ENCODE results near the gene ATP4B. TPM values are rescaled to one million over a fixed set of nuclear protein-coding genes. Genes with fewer than 3 reads are reported as not detected.
"Not testable (repeated sequence)": the region's sequence is repeated elsewhere in the genome, so short reads cannot be mapped to it uniquely, and the experiment has no call there.

Gene ATP4B
- total RNA-seq, 1 donor from 2014 or later: not detected

DNA sequence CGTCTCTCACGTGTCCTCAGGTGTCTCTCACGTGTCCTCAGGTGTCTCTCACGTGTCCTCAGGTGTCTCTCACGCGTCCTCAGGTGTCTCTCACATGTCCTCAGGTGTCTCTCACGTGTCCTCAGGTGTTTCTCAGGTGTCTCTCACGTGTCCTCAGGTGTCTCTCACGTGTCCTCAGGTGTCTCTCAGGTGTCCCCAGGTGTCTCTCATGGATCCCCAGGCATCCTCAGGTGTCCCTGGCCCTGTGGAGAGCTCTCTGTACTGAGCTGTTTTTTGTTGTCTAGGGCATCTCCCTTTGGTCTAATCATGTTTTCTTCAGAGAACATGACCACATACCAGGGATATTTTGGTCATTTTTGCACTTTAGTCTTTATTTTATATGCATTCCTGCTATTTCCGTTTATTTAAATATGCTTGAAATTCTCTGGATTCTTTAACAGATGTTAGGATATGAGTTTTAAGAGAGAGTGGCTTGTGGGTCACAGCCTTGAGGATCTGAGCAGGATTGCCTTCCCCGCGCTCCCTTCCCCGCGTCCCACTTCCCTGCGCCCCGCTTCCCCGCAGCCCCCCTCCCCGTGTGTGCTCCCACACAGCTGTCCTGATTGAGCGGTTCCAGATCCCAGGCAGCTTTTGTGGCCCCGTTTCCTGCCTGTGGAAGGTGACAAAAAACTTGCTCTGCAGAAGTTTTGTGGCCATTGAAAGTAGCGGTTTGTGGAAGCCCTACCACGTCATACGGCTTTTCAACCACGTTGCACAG lies 31.9 kb downstream of the ATP4B start:
- H3K4me1 ChIP-seq (ENCODE audit: control insufficient read depth in 3 of 3, insufficient read depth in 3 of 3, low read length in 3 of 3): no peaks in the 10 kb centered on the region
- H3K9me3 ChIP-seq (ENCODE audit: control insufficient read depth in 3 of 3, low read length in 3 of 3): no peaks in the 10 kb centered on the region
- no peak overlapping the region for H3K4me3 ChIP-seq (ENCODE audit: low read length in 3 of 3)
- no peak overlapping the region for H3K9ac ChIP-seq (ENCODE audit: low read depth in 1 of 3, low read length in 3 of 3)
- H3K27ac ChIP-seq (ENCODE audit: low read depth, low read length): no peak overlapping the region
- peaks cover 6 to 15% (median 8%) of the 10 kb centered on the region in 3 donors for H3K36me3 ChIP-seq (ENCODE audit: control insufficient read depth in 3 of 3, insufficient read depth in 3 of 3, low read length in 3 of 3)
- no peaks in the 10 kb centered on the region for H3K27me3 ChIP-seq (ENCODE audit: control insufficient read depth in 3 of 3, insufficient read depth in 3 of 3, low read length in 3 of 3)

GRCh38 chr13:113624640-113625304 lies 33.2 kb downstream of the ATP4B start:
- H3K9ac ChIP-seq (ENCODE audit: low read depth in 1 of 3, low read length in 3 of 3); H3K9me3 ChIP-seq (ENCODE audit: control insufficient read depth in 3 of 3, low read length in 3 of 3); H3K4me1 ChIP-seq (ENCODE audit: control insufficient read depth in 3 of 3, insufficient read depth in 3 of 3, low read length in 3 of 3); H3K27ac ChIP-seq (ENCODE audit: low read depth, low read length); H3K27me3 ChIP-seq (ENCODE audit: control insufficient read depth in 3 of 3, insufficient read depth in 3 of 3, low read length in 3 of 3); H3K4me3 ChIP-seq (ENCODE audit: low read length in 3 of 3): not testable (repeated sequence)
- peaks cover 6 to 13% (median 8%) of the 10 kb centered on the region in 3 donors for H3K36me3 ChIP-seq (ENCODE audit: control insufficient read depth in 3 of 3, insufficient read depth in 3 of 3, low read length in 3 of 3)

- Histone ChIP-seq H3K4me1 (ENCODE audit: control insufficient read depth in 3 of 3, insufficient read depth in 3 of 3, low read length in 3 of 3) (no peaks in the 10 kb centered on the region), H3K4me3 (ENCODE audit: low read length in 3 of 3) (no peak overlapping the region), H3K9ac (ENCODE audit: low read depth in 1 of 3, low read length in 3 of 3) (no peak overlapping the region), H3K36me3 (ENCODE audit: control insufficient read depth in 3 of 3, insufficient read depth in 3 of 3, low read length in 3 of 3) (peaks cover 6 to 10% (median 8%) of the 10 kb centered on the region in 3 donors), H3K27ac (ENCODE audit: low read depth, low read length) (no peak overlapping the region), H3K9me3 (ENCODE audit: control insufficient read depth in 3 of 3, low read length in 3 of 3) (no peaks in the 10 kb centered on the region), H3K27me3 (ENCODE audit: control insufficient read depth in 3 of 3, insufficient read depth in 3 of 3, low read length in 3 of 3) (no peaks in the 10 kb centered on the region)
Measured at GRCh38 chr13:113624235-113624587, 33.8 kb downstream of the ATP4B start.

DNA sequence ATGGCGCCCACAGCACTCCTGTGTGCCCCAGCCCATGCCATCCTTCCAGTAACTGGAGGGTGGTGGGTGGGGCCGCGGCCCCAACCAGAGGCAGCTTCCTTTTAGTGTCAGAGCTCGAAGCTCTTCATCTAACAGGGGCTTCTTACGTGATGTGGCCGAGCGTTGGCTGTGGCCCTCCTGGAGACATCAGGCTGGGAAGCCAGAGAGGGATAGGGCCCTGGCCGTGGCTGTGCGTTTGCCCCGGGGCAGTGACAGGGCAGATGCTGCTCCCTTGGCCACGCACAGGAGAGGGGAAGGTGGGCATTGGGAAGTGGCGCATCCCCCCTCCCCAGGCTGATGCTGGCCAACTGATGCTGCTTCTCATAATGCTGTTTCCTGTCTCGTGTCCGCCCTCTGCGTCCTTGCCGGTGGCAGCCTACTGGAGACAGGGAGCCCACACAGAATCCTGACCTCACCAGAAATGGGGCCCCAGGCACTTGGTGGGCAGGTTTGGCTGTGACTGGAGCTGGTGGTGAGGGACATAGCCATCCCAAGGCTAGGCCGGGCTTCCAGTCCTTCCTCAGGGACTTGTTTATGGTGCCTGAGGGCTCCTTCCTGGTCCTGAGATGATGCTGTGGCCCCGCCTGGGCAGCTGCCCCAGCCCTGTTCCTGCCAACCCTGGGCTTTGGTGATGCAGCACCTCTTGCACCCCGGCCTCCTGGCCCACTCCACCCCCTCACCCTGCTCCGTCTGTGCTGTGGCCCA lies 34.3 kb downstream of the ATP4B start:
- Histone ChIP-seq H3K27ac (ENCODE audit: low read depth, low read length) (no peak overlapping the region), H3K9me3 (ENCODE audit: control insufficient read depth in 3 of 3, low read length in 3 of 3) (no peaks in the 10 kb centered on the region), H3K27me3 (ENCODE audit: control insufficient read depth in 3 of 3, insufficient read depth in 3 of 3, low read length in 3 of 3) (no peaks in the 10 kb centered on the region), H3K4me1 (ENCODE audit: control insufficient read depth in 3 of 3, insufficient read depth in 3 of 3, low read length in 3 of 3) (no peaks in the 10 kb centered on the region), H3K4me3 (ENCODE audit: low read length in 3 of 3) (no peak overlapping the region), H3K9ac (ENCODE audit: low read depth in 1 of 3, low read length in 3 of 3) (no peak overlapping the region), H3K36me3 (ENCODE audit: control insufficient read depth in 3 of 3, insufficient read depth in 3 of 3, low read length in 3 of 3) (peaks cover 6 to 10% (median 8%) of the 10 kb centered on the region in 3 donors)

- no peak overlapping the region for H3K27ac ChIP-seq (ENCODE audit: low read depth, low read length)
- no peak overlapping the region for H3K9ac ChIP-seq (ENCODE audit: low read depth in 1 of 3, low read length in 3 of 3)
- no peak overlapping the region for H3K4me3 ChIP-seq (ENCODE audit: low read length in 3 of 3)
- no peaks in the 10 kb centered on the region for H3K27me3 ChIP-seq (ENCODE audit: control insufficient read depth in 3 of 3, insufficient read depth in 3 of 3, low read length in 3 of 3)
- H3K9me3 ChIP-seq (ENCODE audit: control insufficient read depth in 3 of 3, low read length in 3 of 3): no peaks in the 10 kb centered on the region
- peaks cover 6 to 10% (median 8%) of the 10 kb centered on the region in 3 donors for H3K36me3 ChIP-seq (ENCODE audit: control insufficient read depth in 3 of 3, insufficient read depth in 3 of 3, low read length in 3 of 3)
- no peaks in the 10 kb centered on the region for H3K4me1 ChIP-seq (ENCODE audit: control insufficient read depth in 3 of 3, insufficient read depth in 3 of 3, low read length in 3 of 3)
Measured at GRCh38 chr13:113622791-113623490, 35.1 kb downstream of the ATP4B start.

GRCh38 chr13:113621986-113622550 lies 35.9 kb downstream of the ATP4B start:
- H3K4me1 ChIP-seq (ENCODE audit: control insufficient read depth in 3 of 3, insufficient read depth in 3 of 3, low read length in 3 of 3); H3K27ac ChIP-seq (ENCODE audit: low read depth, low read length); H3K36me3 ChIP-seq (ENCODE audit: control insufficient read depth in 3 of 3, insufficient read depth in 3 of 3, low read length in 3 of 3); H3K4me3 ChIP-seq (ENCODE audit: low read length in 3 of 3); H3K9ac ChIP-seq (ENCODE audit: low read depth in 1 of 3, low read length in 3 of 3); H3K9me3 ChIP-seq (ENCODE audit: control insufficient read depth in 3 of 3, low read length in 3 of 3); H3K27me3 ChIP-seq (ENCODE audit: control insufficient read depth in 3 of 3, insufficient read depth in 3 of 3, low read length in 3 of 3): not testable (repeated sequence)

GRCh38 chr13:113621498-113621897 lies 36.5 kb downstream of the ATP4B start:
- H3K27ac ChIP-seq (ENCODE audit: low read depth, low read length); H3K4me3 ChIP-seq (ENCODE audit: low read length in 3 of 3); H3K9ac ChIP-seq (ENCODE audit: low read depth in 1 of 3, low read length in 3 of 3); H3K27me3 ChIP-seq (ENCODE audit: control insufficient read depth in 3 of 3, insufficient read depth in 3 of 3, low read length in 3 of 3); H3K9me3 ChIP-seq (ENCODE audit: control insufficient read depth in 3 of 3, low read length in 3 of 3); H3K36me3 ChIP-seq (ENCODE audit: control insufficient read depth in 3 of 3, insufficient read depth in 3 of 3, low read length in 3 of 3); H3K4me1 ChIP-seq (ENCODE audit: control insufficient read depth in 3 of 3, insufficient read depth in 3 of 3, low read length in 3 of 3): not testable (repeated sequence)

DNA sequence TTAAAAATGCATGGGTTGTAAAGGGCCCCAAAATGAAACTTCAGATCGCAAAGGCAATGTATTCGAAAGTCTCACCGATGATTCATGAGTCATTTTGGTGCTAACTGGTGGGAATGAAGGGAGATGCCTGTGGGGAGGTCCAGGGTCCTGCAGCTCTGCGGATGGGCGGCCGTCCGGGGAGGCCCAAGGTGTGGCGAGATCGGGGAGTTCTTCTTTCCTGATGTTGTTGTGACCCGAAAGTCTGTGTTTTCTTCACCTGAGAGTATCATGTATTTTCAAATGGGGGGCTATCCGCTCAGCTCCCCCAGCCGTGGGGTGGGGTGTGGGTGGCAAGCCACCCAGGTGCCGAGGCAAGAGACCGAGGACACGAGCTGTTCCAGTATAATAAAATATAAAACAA lies 37.0 kb downstream of the ATP4B start:
- H3K27me3 ChIP-seq (ENCODE audit: control insufficient read depth in 3 of 3, insufficient read depth in 3 of 3, low read length in 3 of 3): no peaks in the 10 kb centered on the region
- H3K9ac ChIP-seq (ENCODE audit: low read depth in 1 of 3, low read length in 3 of 3): no peak overlapping the region
- H3K4me1 ChIP-seq (ENCODE audit: control insufficient read depth in 3 of 3, insufficient read depth in 3 of 3, low read length in 3 of 3): peaks cover 3 to 7% (median 6%) of the 10 kb centered on the region in 3 donors
- H3K36me3 ChIP-seq (ENCODE audit: control insufficient read depth in 3 of 3, insufficient read depth in 3 of 3, low read length in 3 of 3): peaks cover 6 to 8% (median 6%) of the 10 kb centered on the region in 3 donors
- H3K4me3 ChIP-seq (ENCODE audit: low read length in 3 of 3): no peak overlapping the region
- no peak overlapping the region for H3K27ac ChIP-seq (ENCODE audit: low read depth, low read length)
- H3K9me3 ChIP-seq (ENCODE audit: control insufficient read depth in 3 of 3, low read length in 3 of 3): no peaks in the 10 kb centered on the region

- Histone ChIP-seq H3K9me3 (ENCODE audit: control insufficient read depth in 3 of 3, low read length in 3 of 3) (no peaks in the 10 kb centered on the region), H3K9ac (ENCODE audit: low read depth in 1 of 3, low read length in 3 of 3) (no peak overlapping the region), H3K4me1 (ENCODE audit: control insufficient read depth in 3 of 3, insufficient read depth in 3 of 3, low read length in 3 of 3) (peaks cover 3 to 7% (median 6%) of the 10 kb centered on the region in 3 donors)
Measured at GRCh38 chr13:113620036-113620796, 37.8 kb downstream of the ATP4B start.

More at GRCh38 chr13:113620036-113620796, 37.8 kb downstream of the ATP4B start:
- H3K36me3 ChIP-seq (ENCODE audit: control insufficient read depth in 3 of 3, insufficient read depth in 3 of 3, low read length in 3 of 3): peaks cover 6 to 9% (median 8%) of the 10 kb centered on the region in 3 donors
- H3K27ac ChIP-seq (ENCODE audit: low read depth, low read length): no peak overlapping the region
- H3K4me3 ChIP-seq (ENCODE audit: low read length in 3 of 3): no peak overlapping the region
- no peaks in the 10 kb centered on the region for H3K27me3 ChIP-seq (ENCODE audit: control insufficient read depth in 3 of 3, insufficient read depth in 3 of 3, low read length in 3 of 3)

All from skeletal muscle tissue (tissue), 4 donors.